Neural progenitor cell (in vitro differentiated cells): ENCODE data around the gene TOB1.

Experiments
- EZH2 ChIP-seq: fragments of 200-600 bp; sonication (generic); IDR thresholded peaks from 2 replicates; pipeline ENCODE4 v1.6.1; 2017; ENCODE audit warnings: antibody characterized with exemption, mild to moderate bottlenecking, moderate library complexity
- TF ChIP-seq, protein P1 (sequence below): fragments of 200-600 bp; sonication (generic); IDR thresholded peaks from 2 replicates; pipeline ENCODE4 v1.5.1; 2017; ENCODE audit warnings: antibody characterized with exemption, mild to moderate bottlenecking

DNA sequence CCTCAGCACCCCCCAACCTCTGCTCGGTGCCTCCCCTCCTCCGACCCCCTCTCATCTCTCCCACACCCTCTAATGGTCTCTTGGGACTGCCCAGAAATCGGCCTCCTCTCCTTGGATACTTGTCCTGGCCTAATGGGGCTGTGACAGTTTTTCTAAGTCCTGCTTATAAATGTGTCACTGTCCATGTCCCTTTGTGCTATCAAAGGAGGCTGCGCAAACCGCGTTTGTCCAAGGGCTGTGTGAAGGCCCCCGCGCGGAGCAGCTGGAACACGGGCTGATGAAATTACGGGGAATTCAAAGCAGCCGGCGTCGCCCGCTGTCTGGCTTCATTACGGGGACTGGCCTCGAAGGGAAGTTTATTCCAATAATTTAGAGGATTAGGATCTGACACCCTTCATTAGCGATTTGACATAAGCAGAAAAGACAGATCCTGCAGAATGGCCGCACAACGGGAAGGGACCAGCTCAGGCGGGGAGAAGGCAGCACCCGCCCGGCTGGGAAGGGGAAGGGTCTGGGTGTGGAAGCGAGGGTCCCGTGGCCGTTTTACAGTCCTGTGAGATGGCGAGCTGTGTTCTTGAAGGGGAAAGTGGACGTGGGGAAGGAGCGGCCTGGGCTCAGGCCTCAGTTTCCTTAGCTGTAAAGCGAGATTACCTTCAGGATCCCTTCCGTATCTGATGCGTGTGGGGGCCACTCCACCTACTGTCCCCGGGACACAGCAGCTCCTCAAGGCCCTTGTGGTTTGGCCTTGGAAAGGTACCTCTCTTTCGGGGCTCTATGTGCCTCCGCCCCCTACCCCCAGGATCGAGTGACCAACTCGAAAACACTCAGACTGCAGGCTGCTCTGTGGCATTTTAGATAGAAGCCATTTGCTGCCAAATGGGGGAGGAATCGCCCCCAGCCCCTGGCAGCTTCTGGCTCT is 32.4 kb downstream of the TOB1 start:
- TF ChIP-seq, protein P1, sequence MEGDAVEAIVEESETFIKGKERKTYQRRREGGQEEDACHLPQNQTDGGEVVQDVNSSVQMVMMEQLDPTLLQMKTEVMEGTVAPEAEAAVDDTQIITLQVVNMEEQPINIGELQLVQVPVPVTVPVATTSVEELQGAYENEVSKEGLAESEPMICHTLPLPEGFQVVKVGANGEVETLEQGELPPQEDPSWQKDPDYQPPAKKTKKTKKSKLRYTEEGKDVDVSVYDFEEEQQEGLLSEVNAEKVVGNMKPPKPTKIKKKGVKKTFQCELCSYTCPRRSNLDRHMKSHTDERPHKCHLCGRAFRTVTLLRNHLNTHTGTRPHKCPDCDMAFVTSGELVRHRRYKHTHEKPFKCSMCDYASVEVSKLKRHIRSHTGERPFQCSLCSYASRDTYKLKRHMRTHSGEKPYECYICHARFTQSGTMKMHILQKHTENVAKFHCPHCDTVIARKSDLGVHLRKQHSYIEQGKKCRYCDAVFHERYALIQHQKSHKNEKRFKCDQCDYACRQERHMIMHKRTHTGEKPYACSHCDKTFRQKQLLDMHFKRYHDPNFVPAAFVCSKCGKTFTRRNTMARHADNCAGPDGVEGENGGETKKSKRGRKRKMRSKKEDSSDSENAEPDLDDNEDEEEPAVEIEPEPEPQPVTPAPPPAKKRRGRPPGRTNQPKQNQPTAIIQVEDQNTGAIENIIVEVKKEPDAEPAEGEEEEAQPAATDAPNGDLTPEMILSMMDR = no peak
- TF ChIP-seq EZH2 = no peak
